ENCODE data around the gene C4orf50.

The C4orf50 gene

GRCh38 chr4:6043843-6044242 is 25.6 kb upstream of the C4orf50 start:
- no peak for DNase-seq

- DNase-seq = no peak
Observed at GRCh38 chr4:6043188-6043587, 25.0 kb upstream of the C4orf50 start.

GRCh38 chr4:6042293-6043063 is 24.2 kb upstream of the C4orf50 start:
- no peak for DNase-seq

- no peak for DNase-seq
Observed at GRCh38 chr4:6041800-6042199, 23.6 kb upstream of the C4orf50 start.

- no peak for DNase-seq
Observed at GRCh38 chr4:6038711-6039110, 20.5 kb upstream of the C4orf50 start.

- DNase-seq = no peak
Observed at GRCh38 chr4:6035786-6036185, 17.6 kb upstream of the C4orf50 start.

GRCh38 chr4:6033381-6033780 is 15.2 kb upstream of the C4orf50 start:
- no peak for DNase-seq

- no peak for DNase-seq
Observed at GRCh38 chr4:6032249-6033244, 14.3 kb upstream of the C4orf50 start.

- DNase-seq = no peak
Observed at GRCh38 chr4:6031846-6032245, 13.6 kb upstream of the C4orf50 start.

GRCh38 chr4:6030679-6031078 is 12.4 kb upstream of the C4orf50 start:
- no peak for DNase-seq

GRCh38 chr4:6029254-6029653 is 11.0 kb upstream of the C4orf50 start:
- DNase-seq = no peak

- no peak for DNase-seq
Observed at GRCh38 chr4:6028168-6028567, 9.9 kb upstream of the C4orf50 start.

- no peak for DNase-seq
Observed at GRCh38 chr4:6027392-6027791, 9.2 kb upstream of the C4orf50 start.

- peak; percentile 13 for DNase-seq
Observed at GRCh38 chr4:6024313-6024960, 6.2 kb upstream of the C4orf50 start.

- no peak for DNase-seq
Observed at GRCh38 chr4:6023731-6024130, 5.5 kb upstream of the C4orf50 start.

GRCh38 chr4:6022607-6023288 is 4.5 kb upstream of the C4orf50 start:
- DNase-seq = no peak

GRCh38 chr4:6021831-6022606 is 3.8 kb upstream of the C4orf50 start:
- no peak for DNase-seq

GRCh38 chr4:6020613-6021012 is 2.4 kb upstream of the C4orf50 start:
- DNase-seq = no peak

- peak; percentile 53 for DNase-seq
Observed at GRCh38 chr4:6019316-6020263, 1.4 kb upstream of the C4orf50 start.

- no peak for DNase-seq
Observed at GRCh38 chr4:6017800-6018199, 431 bp downstream of the C4orf50 start.
